Smooth muscle cell (in vitro differentiated cells): Measurements from ENCODE around the gene TSHZ1. TPM values are rescaled to one million over a fixed set of nuclear protein-coding genes. Genes with fewer than 3 reads are reported as not detected.

Experiments
- DNase-seq: peaks from one replicate; lab custom pipeline; 2025; ENCODE audit not compliant: unreplicated experiment; lab: John Stamatoyannopoulos, UW
- H2AFZ ChIP-seq: fragments of 200-600 bp; sonication (generic); 2 replicates; pipeline ENCODE4 v1.6.0; 2016; ENCODE audit warnings: antibody characterized with exemption, low read depth, mild to moderate bottlenecking
- H3F3A ChIP-seq: fragments of 200-600 bp; sonication (generic); 2 replicates; pipeline ENCODE4 v1.6.0; 2017; ENCODE audit warnings: antibody characterized with exemption, low read depth
- H3K27ac ChIP-seq: fragments of 200-600 bp; sonication (generic); 2 replicates; pipeline ENCODE4 v1.5.1; 2016; ENCODE audit warnings: low read depth, mild to moderate bottlenecking
- H3K27me3 ChIP-seq: fragments of 200-600 bp; sonication (generic); 2 replicates; pipeline ENCODE4 v1.6.1; 2016; ENCODE audit warnings: low read depth, mild to moderate bottlenecking
- H3K36me3 ChIP-seq: fragments of 200-600 bp; sonication (generic); 2 replicates; pipeline ENCODE4 v1.5.1; 2016; ENCODE audit warnings: low read depth
- H3K4me1 ChIP-seq: fragments of 200-600 bp; sonication (generic); 2 replicates; pipeline ENCODE4 v1.5.1; 2016; ENCODE audit warnings: low read depth
- H3K4me2 ChIP-seq: fragments of 200-600 bp; sonication (generic); 2 replicates; pipeline ENCODE4 v1.6.0; 2016; ENCODE audit warnings: mild to moderate bottlenecking
- H3K4me3 ChIP-seq: fragments of 200-600 bp; sonication (generic); 2 replicates; pipeline ENCODE4 v1.5.1; 2016; ENCODE audit warnings: mild to moderate bottlenecking
- H3K79me2 ChIP-seq: fragments of 200-600 bp; sonication (generic); 2 replicates; pipeline ENCODE4 v1.6.0; 2016; ENCODE audit warnings: low read depth, mild to moderate bottlenecking
- H3K9ac ChIP-seq: fragments of 200-600 bp; sonication (generic); 2 replicates; pipeline ENCODE4 v1.6.0; 2016; ENCODE audit warnings: low read depth
- H3K9me3 ChIP-seq: fragments of 200-600 bp; sonication (generic); replicated peaks from 2 replicates; pipeline ENCODE4 v1.5.1; 2016; ENCODE audit warnings: low read depth
- H4K20me1 ChIP-seq: fragments of 200-600 bp; sonication (generic); 2 replicates; pipeline ENCODE4 v1.6.0; 2016; ENCODE audit warnings: low read depth
- WGBS: methylation state at CpG from one replicate; pipeline ENCODE4 v1.1.7; 2016; ENCODE audit warnings: low lambda C conversion rate; 5-methylcytosine and 5-hydroxymethylcytosine counted together
- polyA plus RNA-seq: library from polyadenylated mRNA; unstranded; fragments of >200 nt; fragmentation: Nextera tagmentation; extraction: Ambion mirVana; gene quantifications from 2 replicates; pipeline ENCODE4 v1.2.1, GENCODE V29; 2016
- total RNA-seq: library from RNA; depleted of rRNA; stranded (reverse); fragments of >200 nt; gene quantifications from 2 replicates; pipeline ENCODE4 v1.2.3, GENCODE V29; 2014
- TF ChIP-seq, protein P1 (sequence below): fragments of 200-600 bp; sonication (generic); IDR thresholded peaks from 2 replicates; pipeline ENCODE4 v1.5.1; 2017; ENCODE audit warnings: borderline replicate concordance, mild to moderate bottlenecking, antibody characterized with exemption; ENCODE audit not compliant: insufficient read depth, poor library complexity, severe bottlenecking

Gene TSHZ1, protein sequence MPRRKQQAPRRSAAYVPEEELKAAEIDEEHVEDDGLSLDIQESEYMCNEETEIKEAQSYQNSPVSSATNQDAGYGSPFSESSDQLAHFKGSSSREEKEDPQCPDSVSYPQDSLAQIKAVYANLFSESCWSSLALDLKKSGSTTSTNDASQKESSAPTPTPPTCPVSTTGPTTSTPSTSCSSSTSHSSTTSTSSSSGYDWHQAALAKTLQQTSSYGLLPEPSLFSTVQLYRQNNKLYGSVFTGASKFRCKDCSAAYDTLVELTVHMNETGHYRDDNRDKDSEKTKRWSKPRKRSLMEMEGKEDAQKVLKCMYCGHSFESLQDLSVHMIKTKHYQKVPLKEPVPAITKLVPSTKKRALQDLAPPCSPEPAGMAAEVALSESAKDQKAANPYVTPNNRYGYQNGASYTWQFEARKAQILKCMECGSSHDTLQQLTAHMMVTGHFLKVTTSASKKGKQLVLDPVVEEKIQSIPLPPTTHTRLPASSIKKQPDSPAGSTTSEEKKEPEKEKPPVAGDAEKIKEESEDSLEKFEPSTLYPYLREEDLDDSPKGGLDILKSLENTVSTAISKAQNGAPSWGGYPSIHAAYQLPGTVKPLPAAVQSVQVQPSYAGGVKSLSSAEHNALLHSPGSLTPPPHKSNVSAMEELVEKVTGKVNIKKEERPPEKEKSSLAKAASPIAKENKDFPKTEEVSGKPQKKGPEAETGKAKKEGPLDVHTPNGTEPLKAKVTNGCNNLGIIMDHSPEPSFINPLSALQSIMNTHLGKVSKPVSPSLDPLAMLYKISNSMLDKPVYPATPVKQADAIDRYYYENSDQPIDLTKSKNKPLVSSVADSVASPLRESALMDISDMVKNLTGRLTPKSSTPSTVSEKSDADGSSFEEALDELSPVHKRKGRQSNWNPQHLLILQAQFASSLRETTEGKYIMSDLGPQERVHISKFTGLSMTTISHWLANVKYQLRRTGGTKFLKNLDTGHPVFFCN (N-terminal part only)
- 25.1 and 26.1 TPM in 2 replicates for total RNA-seq
- polyA plus RNA-seq: 20.7 and 21.3 TPM in 2 replicates

- Histone ChIP-seq H3K9ac (peak within 1 kb of the TSS; percentile 74), H3K27me3 (no peaks in the 10 kb centered on the region), H3K36me3 (no peaks in the 10 kb centered on the region), H3F3A (peaks cover 17% of the 10 kb centered on the region), H3K9me3 (no peaks in the 10 kb centered on the region), H3K27ac (peak within 1 kb of the TSS; percentile 82), H4K20me1 (peaks cover 62% of the 10 kb centered on the region), H2AFZ (peak within 1 kb of the TSS; percentile 91), H3K4me1 (peaks cover 31% of the 10 kb centered on the region), H3K4me3 (peak within 1 kb of the TSS; percentile 91), H3K79me2 (peaks cover 83% of the 10 kb centered on the region), H3K4me2 (peak within 1 kb of the TSS; percentile 96)
- TF ChIP-seq, protein P1, sequence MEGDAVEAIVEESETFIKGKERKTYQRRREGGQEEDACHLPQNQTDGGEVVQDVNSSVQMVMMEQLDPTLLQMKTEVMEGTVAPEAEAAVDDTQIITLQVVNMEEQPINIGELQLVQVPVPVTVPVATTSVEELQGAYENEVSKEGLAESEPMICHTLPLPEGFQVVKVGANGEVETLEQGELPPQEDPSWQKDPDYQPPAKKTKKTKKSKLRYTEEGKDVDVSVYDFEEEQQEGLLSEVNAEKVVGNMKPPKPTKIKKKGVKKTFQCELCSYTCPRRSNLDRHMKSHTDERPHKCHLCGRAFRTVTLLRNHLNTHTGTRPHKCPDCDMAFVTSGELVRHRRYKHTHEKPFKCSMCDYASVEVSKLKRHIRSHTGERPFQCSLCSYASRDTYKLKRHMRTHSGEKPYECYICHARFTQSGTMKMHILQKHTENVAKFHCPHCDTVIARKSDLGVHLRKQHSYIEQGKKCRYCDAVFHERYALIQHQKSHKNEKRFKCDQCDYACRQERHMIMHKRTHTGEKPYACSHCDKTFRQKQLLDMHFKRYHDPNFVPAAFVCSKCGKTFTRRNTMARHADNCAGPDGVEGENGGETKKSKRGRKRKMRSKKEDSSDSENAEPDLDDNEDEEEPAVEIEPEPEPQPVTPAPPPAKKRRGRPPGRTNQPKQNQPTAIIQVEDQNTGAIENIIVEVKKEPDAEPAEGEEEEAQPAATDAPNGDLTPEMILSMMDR: no peak
- no peak for DNase-seq
- WGBS: 3% methylated on average over 15 of the region's 15 CpGs
These were observed at the start of gene TSHZ1 for GRCh38 chr18:75210274-75211001. TSHZ1 (plus strand) TSS chr18:75210797; CDS start chr18:75211877, 1,080 bp downstream.

- Histone ChIP-seq H3K27ac (no peak overlapping the region), H3K4me3 (no peak overlapping the region), H3K9ac (no peak overlapping the region), H3K79me2 (no peaks in the 10 kb centered on the region), H3K4me2 (no peak overlapping the region), H3K36me3 (no peaks in the 10 kb centered on the region), H3F3A (no peaks in the 10 kb centered on the region), H3K9me3 (no peaks in the 10 kb centered on the region), H3K4me1 (peaks cover 6% of the 10 kb centered on the region), H4K20me1 (no peaks in the 10 kb centered on the region), H2AFZ (no peak overlapping the region), H3K27me3 (peaks cover 2% of the 10 kb centered on the region)
- TF ChIP-seq, protein P1: no peak
- WGBS: 94% methylated on average over 14 of the region's 14 CpGs
- no peak for DNase-seq
These were observed 49.2 kb upstream of the TSHZ1 start for GRCh38 chr18:75161256-75162028.

DNA sequence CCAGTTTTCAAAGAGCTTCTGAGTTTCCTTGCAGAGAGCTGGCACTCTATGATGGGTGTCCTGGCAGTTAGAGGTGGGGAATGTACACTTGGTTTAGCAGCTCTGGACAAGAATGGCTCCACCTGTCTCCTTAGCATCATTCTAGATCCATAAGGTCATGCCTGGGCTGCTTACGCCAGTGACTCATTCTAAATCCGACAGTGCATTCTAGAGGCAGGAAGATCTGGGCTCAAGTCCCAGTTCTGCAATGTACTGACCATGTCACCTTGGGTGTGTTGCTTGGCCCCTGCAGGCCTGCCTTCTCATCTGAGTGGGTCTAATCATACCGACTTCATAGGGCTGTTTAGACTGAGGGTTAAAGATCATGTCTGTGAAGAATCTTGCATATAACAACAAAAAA lies 48.1 kb upstream of the TSHZ1 start:
- Histone ChIP-seq H3K9me3 (no peaks in the 10 kb centered on the region), H3K36me3 (no peaks in the 10 kb centered on the region), H3F3A (no peaks in the 10 kb centered on the region), H4K20me1 (no peaks in the 10 kb centered on the region), H3K27me3 (peaks cover 2% of the 10 kb centered on the region), H3K27ac (no peak overlapping the region), H3K4me2 (no peak overlapping the region), H3K9ac (no peak overlapping the region), H3K4me1 (peaks cover 6% of the 10 kb centered on the region), H3K79me2 (no peaks in the 10 kb centered on the region), H2AFZ (no peak overlapping the region), H3K4me3 (no peak overlapping the region)
- TF ChIP-seq, protein P1: no peak
- 80% methylated on average over 3 of the region's 3 CpGs for WGBS
- no peak for DNase-seq
